Stimulated activated CD8-positive, alpha-beta memory T cell treated with anti-CD3 and anti-CD28 coated beads, Interleukin-12 subunit alpha, Interleukin-12 subunit beta, amount 100 ng/mL, for 4 hours (primary cell): ENCODE measurements around the gene APBB1IP.
"Not testable (repeated sequence)": the region's sequence is repeated elsewhere in the genome, so short reads cannot be mapped to it uniquely, and the experiment has no call there.

Source experiments
- DNase-seq: peaks from one replicate; pipeline ENCODE4 v3.0.0-alpha.2; 2020; ENCODE audit warnings: low read depth

The APBB1IP gene

GRCh38 chr10:26556748-26557640 lies 118.9 kb downstream of the APBB1IP start:
- DNase-seq = no peak

DNA sequence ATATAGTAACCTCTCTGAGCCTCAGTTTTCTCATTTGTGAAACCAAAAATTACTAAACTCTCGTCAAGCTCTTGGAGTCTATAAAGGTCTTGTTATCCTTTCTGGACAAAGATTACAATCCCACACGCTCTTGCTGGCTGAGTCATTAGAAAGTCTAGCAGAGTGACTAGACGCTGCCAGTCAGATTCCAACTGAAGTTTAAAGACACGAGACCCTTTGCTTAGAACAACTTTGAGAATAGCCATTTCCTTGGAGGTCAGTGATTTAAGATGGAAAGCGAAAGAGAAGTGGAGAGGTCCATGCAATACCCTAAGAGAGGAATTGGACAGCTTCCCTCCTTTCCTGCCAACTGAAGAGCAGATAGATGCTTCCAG lies 119.5 kb downstream of the APBB1IP start:
- no peak for DNase-seq

DNA sequence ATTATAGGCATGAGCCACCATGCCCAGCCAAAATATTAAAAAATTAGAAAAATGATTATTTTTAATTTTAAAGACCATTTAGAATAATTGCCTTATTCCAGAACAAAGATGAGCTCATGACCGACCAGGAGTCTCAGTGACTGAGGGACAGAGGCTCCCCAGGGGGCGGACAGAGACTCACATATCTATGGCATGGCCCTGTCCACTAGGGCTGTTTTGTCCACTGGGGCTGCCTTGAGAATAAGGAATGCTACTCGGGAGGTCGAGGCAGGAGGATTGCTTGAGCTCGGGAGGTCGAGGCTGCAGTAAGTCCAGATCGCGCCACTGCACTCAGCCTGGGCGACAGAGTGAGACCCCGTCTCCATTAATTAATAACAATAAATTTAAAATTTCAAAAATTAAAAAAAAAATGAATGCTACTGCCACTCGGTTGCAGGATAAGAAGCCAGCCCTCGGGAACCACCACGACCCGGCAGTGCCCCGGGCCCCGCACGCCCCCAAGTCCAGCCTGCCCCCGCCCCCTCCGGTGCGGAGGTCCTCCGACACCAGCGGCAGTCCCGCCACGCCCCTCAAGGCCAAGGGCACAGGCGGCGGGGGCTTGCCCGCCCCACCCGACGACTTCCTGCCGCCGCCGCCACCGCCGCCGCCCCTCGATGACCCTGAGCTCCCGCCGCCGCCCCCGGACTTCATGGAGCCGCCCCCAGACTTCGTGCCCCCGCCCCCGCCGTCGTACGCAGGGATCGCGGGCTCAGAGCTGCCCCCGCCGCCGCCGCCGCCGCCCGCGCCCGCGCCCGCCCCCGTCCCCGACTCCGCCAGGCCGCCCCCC lies 128.6 kb downstream of the APBB1IP start:
- DNase-seq = no peak

DNA sequence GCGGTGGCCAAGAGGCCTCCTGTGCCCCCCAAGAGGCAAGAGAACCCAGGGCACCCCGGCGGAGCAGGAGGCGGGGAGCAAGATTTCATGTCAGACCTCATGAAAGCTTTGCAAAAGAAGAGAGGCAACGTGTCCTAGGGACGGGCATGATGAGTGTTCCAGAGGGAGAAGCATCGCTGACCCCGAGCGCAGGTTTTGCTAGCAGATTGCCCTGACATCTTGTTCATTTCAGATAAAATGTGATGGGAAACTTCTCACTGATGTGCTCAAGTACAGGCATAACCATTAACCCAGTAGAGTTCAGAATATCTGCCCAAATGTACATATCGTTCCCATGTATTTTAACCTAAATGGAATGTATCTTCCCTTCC lies 129.2 kb downstream of the APBB1IP start:
- DNase-seq = no peak

- DNase-seq = no peak
Observed at GRCh38 chr10:26571655-26572054, 133.5 kb downstream of the APBB1IP start.

GRCh38 chr10:26573674-26574073 lies 135.5 kb downstream of the APBB1IP start:
- DNase-seq = no peak

GRCh38 chr10:26574783-26575182 lies 136.6 kb downstream of the APBB1IP start:
- no peak for DNase-seq

GRCh38 chr10:26578371-26578770 lies 140.2 kb downstream of the APBB1IP start:
- DNase-seq = not testable (repeated sequence)

DNA sequence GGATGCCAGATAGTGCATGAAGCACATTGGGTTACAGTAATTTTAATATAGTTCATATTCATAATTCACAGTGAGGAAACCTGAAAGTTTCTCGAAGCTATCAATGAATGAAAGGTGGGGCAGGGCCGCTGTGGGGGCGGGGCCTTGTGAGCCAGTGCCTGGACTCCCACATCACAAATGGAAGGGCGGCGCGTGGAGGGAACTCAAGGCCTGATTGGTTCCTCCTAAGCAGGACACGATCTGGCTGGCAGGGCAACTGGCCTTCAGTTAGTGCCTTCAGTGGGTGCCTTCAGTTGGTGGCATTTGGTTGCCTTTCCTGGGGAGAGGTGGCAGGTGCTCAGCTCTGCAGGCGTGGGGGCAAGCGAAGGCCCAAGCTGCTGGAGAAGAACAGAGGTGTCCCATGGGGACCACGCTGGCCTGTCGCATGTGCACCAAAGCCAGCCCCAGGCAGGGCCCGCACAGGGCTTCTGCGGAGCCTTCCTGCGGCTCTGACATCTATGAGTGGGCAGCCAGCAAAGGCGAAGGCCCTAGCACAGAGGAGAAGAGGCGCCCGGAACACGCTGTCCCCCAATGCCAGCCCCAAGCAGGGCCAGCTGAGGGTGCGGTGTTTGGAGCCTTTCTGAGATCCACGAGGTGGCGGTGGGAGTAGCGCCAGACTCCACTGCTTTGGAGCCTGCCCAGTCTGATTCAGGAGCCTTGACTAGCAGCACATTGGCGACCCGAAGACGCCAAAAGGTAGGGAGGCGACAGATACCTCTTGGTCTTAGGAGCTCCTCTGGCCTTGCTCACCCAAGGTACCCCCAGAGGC lies 141.3 kb downstream of the APBB1IP start:
- no peak for DNase-seq

- DNase-seq = no peak
Observed at GRCh38 chr10:26586211-26586610, 148.1 kb downstream of the APBB1IP start.

DNA sequence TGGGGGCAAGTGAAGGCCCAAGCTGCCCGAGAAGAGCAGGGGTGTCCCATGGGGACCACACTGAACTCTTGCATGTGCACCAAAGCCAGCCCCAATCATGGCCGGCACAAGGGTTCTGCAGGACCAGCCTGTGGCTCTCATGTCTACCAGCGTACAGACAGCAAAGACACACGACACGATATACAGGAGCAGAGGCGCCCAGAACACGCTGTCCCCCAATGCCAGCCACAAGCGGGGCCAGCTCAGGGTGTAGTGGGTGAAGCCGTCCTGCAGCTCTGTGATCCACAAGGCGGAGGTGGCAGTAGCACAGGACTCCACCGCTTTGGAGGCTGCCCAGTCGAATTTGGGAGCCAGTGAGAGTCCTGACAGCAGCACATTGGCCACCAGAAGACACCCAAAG lies 150.5 kb downstream of the APBB1IP start:
- no peak for DNase-seq

GRCh38 chr10:26589813-26590212 lies 151.7 kb downstream of the APBB1IP start:
- not testable (repeated sequence) for DNase-seq

DNA sequence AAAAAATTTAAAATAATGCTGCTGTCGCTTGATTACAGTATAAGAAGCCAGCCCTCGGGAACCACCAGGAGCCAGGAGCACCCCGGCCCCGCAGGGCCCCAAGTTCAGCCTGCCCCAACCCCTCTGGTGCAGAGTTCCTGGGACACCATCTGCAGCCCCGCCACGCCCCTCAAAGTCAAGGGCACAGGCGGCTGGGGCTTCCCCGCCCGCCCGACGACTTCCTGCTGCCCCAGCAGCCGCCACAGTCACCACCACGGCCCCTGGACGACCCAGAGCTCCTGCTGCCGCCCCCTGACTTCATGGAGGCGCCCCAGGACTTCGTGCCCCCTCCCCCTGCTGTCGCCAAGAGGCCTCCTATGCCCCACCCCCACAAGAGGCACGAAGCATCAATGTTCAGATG lies 155.8 kb downstream of the APBB1IP start:
- no peak for DNase-seq

- DNase-seq = not testable (repeated sequence)
Observed at GRCh38 chr10:26603283-26603682, 165.1 kb downstream of the APBB1IP start.

DNA sequence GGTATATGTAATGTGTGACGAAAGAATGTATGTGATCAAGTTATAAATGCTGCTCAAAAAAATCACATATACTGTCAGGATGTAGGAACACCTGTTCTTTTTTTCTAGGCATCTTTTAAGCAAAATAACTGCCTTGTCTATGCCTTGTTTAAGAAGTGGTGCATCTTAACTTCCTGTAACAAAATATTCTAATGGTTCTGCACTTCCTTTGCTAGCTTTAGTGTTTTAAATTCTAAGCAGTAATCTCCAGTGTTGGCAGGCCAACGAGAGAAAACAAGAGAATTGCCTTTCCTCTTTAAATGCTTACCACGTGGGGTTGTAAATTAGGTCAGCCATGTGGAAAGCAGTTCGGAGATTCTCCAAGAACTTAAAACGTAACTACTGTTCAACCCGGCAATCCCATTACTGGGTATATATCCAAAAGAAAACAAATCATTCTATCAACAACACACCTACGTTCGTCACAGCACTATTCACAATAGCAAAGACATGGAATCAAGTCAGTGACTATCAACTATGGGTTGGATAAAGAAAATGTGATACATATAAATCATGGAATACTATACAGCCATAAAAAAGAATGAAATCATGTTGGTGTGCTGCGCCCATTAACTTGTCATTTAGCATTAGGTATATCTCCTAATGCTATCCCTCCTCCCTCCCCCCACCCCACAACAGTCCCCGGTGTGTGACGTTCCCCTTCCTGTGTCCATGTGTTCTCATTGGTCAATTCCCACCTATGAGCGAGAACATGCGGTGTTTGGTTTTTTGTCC lies 166.4 kb downstream of the APBB1IP start:
- not testable (repeated sequence) for DNase-seq

DNA sequence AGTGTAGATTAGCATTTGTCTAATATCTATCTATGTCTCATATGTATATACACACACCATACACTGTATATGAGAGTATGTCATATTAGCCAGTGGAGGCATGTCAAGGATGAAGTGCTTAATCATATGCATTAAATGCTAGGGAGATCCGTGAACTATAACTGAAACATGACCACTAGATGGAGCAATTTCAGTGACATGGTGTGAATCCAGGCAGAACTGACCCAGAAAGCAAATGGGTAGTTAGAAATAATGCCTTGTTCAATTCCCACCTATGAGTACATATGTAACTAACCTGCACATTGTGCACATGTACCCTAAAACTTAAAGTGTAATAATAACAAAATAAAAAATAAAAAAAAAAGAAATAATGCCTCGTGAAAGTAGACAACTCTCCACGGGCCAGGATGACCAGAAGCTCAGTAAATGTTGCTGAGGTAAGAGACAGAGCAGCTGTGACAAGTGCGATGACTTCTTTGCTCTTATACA lies 168.3 kb downstream of the APBB1IP start:
- DNase-seq = not testable (repeated sequence)

DNA sequence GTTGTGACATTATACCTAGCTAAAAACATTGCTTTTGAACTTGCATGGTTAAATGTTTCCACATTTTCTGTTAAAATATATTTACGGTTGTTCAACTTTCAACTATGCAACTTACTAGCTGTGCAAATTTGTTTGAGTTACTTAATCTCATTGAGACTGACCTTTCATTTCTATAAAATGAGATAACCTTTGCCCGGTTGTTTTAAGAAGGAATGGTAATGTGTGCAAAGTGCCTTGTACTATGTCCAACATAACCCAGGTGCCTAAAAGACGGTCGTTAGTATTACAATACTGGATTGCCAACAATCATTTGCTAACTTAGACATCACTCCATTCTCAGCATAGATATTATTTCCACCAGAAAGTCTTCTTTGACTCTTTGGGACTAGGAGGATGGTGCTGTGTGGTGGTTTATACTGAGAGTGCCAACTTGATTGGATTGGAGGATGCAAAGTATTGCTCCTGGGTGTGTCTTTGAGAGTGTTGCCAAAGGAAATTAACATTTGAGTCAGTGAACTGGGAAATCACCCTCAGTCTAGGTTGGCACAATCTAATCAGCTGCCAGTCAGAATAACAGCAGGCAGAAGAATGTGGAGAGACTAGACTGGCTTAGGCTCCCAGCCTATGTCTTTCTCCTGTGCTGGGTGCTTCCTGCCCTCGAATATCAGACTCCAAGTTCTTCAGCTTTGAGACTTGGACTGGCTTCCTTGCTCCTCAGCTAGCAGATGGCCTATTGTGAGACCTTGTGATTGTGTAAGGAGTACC lies 174.2 kb downstream of the APBB1IP start:
- DNase-seq = no peak
